OCI-LY1 (cell line): Measurements from ENCODE around the gene ELAVL3.
"Not testable (repeated sequence)": the region's sequence is repeated elsewhere in the genome, so short reads cannot be mapped to it uniquely, and the experiment has no call there.

Experiments
- EZH2 ChIP-seq: fragments of 200-600 bp; sonication (generic), shearing (Covaris generic); IDR thresholded peaks from 2 replicates; pipeline ENCODE4 v1.8.0; 2017; ENCODE audit warnings: borderline replicate concordance, mixed run types, mild to moderate bottlenecking, antibody characterized with exemption, low read length, moderate library complexity, mixed read lengths
- TF ChIP-seq, protein P1 (sequence below): fragments of 200-600 bp; sonication (generic), shearing (Covaris generic); IDR thresholded peaks from 2 replicates; pipeline ENCODE4 v1.5.1; 2017; ENCODE audit warnings: mild to moderate bottlenecking, antibody characterized with exemption, low read length, moderate library complexity, mixed read lengths

DNA sequence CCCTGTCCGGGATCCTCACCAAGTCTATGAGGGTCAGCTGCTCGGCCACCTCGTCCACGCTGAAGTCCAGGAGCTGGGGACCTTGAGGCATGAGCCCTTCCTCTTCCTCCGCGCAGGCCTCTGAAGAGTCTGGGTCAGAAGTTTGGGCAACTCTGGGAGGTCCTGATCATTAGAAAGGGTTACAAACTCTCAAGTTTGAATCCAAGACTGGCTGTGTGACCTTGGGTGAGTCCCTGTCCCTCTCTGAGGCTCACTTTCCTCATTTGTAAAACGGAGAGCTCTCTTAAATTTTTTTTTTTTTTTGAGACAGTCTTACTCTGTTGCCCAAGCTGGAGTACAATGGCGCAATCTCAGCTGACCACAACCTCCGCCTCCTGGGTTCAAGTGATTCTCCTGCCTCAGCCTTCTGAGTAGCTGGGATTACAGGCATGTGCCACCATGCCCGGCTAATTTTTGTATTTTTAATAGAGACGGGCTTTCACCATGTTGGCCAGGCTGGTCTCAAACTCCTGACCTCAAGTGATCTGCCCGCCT is 74.1 kb downstream of the ELAVL3 start:
- TF ChIP-seq, protein P1, sequence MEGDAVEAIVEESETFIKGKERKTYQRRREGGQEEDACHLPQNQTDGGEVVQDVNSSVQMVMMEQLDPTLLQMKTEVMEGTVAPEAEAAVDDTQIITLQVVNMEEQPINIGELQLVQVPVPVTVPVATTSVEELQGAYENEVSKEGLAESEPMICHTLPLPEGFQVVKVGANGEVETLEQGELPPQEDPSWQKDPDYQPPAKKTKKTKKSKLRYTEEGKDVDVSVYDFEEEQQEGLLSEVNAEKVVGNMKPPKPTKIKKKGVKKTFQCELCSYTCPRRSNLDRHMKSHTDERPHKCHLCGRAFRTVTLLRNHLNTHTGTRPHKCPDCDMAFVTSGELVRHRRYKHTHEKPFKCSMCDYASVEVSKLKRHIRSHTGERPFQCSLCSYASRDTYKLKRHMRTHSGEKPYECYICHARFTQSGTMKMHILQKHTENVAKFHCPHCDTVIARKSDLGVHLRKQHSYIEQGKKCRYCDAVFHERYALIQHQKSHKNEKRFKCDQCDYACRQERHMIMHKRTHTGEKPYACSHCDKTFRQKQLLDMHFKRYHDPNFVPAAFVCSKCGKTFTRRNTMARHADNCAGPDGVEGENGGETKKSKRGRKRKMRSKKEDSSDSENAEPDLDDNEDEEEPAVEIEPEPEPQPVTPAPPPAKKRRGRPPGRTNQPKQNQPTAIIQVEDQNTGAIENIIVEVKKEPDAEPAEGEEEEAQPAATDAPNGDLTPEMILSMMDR, result not testable (repeated sequence)
- not testable (repeated sequence) for TF ChIP-seq EZH2
